GM21825 (cell line): ENCODE measurements around the gene PIK3C2B.

Experiments used
- ATAC-seq: cut with Tn5 transposase; IDR thresholded peaks from one replicate; pipeline ENCODE4 v1.9.1; 2021; ENCODE audit warnings: mild to moderate bottlenecking, moderate library complexity; ENCODE audit not compliant: unreplicated experiment

The PIK3C2B gene

GRCh38 chr1:204478921-204479320 lies 15.7 kb downstream of the PIK3C2B start:
- ATAC-seq = no peak

GRCh38 chr1:204478172-204478899 lies 16.3 kb downstream of the PIK3C2B start:
- no peak for ATAC-seq

- ATAC-seq = no peak
Measured at GRCh38 chr1:204477036-204477740, 17.4 kb downstream of the PIK3C2B start.

- no peak for ATAC-seq
Measured at GRCh38 chr1:204476563-204476962, 18.0 kb downstream of the PIK3C2B start.

- no peak for ATAC-seq
Measured at GRCh38 chr1:204475656-204476432, 18.8 kb downstream of the PIK3C2B start.

- ATAC-seq = no peak
Measured at GRCh38 chr1:204473400-204473965, 21.1 kb downstream of the PIK3C2B start.

- ATAC-seq = no peak
Measured at GRCh38 chr1:204472660-204473059, 21.9 kb downstream of the PIK3C2B start.

- ATAC-seq = no peak
Measured at GRCh38 chr1:204471687-204472086, 22.9 kb downstream of the PIK3C2B start.

GRCh38 chr1:204469304-204469703 lies 25.3 kb downstream of the PIK3C2B start:
- ATAC-seq = no peak

- ATAC-seq = no peak
Measured at GRCh38 chr1:204468766-204469302, 25.8 kb downstream of the PIK3C2B start.

- no peak for ATAC-seq
Measured at GRCh38 chr1:204468206-204468605, 26.4 kb downstream of the PIK3C2B start.

- ATAC-seq = no peak
Measured at GRCh38 chr1:204466416-204467405, 27.9 kb downstream of the PIK3C2B start.

GRCh38 chr1:204465546-204466415 lies 28.8 kb downstream of the PIK3C2B start:
- ATAC-seq = peak; percentile 66

- ATAC-seq = no peak
Measured at GRCh38 chr1:204464701-204465100, 29.9 kb downstream of the PIK3C2B start.

- ATAC-seq = no peak
Measured at GRCh38 chr1:204464187-204464631, 30.4 kb downstream of the PIK3C2B start.

GRCh38 chr1:204463125-204464060 lies 31.2 kb downstream of the PIK3C2B start:
- no peak for ATAC-seq

- ATAC-seq = no peak
Measured at GRCh38 chr1:204462229-204462561, 32.4 kb downstream of the PIK3C2B start.
